GM12878 (cell line): ENCODE measurements around the gene CMTM2. TPM values are rescaled to one million over a fixed set of nuclear protein-coding genes. Genes with fewer than 3 reads are reported as not detected.

Source experiments
- E2F4 ChIP-seq: IDR thresholded peaks from 2 replicates; pipeline ENCODE4 v1.6.1; 2012; ENCODE audit warnings: low read depth, low read length, improper control_type of control experiment
- EP300 ChIP-seq, 2 experiments: fragments of 150-350 bp in 1 of 2; IDR thresholded peaks; 2 replicates each; pipeline ENCODE4 v1.6.1; 2011 to 2012; ENCODE audit warnings: low read depth in 2 of 2, low read length in 2 of 2, borderline replicate concordance in 1 of 2, improper control_type of control experiment in 1 of 2, inconsistent platforms in 1 of 2; ENCODE audit not compliant: control insufficient read depth in 1 of 2
- GABPA ChIP-seq: IDR thresholded peaks from 2 replicates; pipeline ENCODE4 v1.6.1; 2014; ENCODE audit warnings: antibody characterized with exemption, low read depth, mild to moderate bottlenecking, inconsistent platforms
- HDGF ChIP-seq: fragments of 450-650 bp; IDR thresholded peaks from 2 replicates; pipeline ENCODE4 v1.6.1; 2016; ENCODE audit warnings: antibody characterized with exemption
- NFIC ChIP-seq: IDR thresholded peaks from 2 replicates; pipeline ENCODE4 v1.6.1; 2012; ENCODE audit warnings: low read depth, mild to moderate bottlenecking, inconsistent platforms, low read length, moderate library complexity
- NFXL1 ChIP-seq: fragments of 450-650 bp; IDR thresholded peaks from 2 replicates; pipeline ENCODE4 v1.6.1; 2017; ENCODE audit warnings: antibody characterized with exemption, mild to moderate bottlenecking, borderline replicate concordance
- POLR2A ChIP-seq: IDR thresholded peaks from 2 replicates; pipeline ENCODE4 v1.6.1; 2011; ENCODE audit warnings: low read depth, mild to moderate bottlenecking, low read length
- SMARCA5 ChIP-seq: fragments of 450-650 bp; IDR thresholded peaks from 2 replicates; pipeline ENCODE4 v1.6.1; 2017; ENCODE audit warnings: mild to moderate bottlenecking
- SUZ12 ChIP-seq: fragments of 200-600 bp; sonication (generic); IDR thresholded peaks from one replicate; pipeline ENCODE4 v1.6.1; 2018; ENCODE audit warnings: antibody characterized with exemption, mild to moderate bottlenecking; ENCODE audit not compliant: unreplicated experiment
- ZBTB40 ChIP-seq: fragments of 450-650 bp; IDR thresholded peaks from 2 replicates; pipeline ENCODE4 v1.6.1; 2016; ENCODE audit warnings: mild to moderate bottlenecking, moderate library complexity, borderline replicate concordance
- ZNF622 ChIP-seq: fragments of 450-650 bp; IDR thresholded peaks from 2 replicates; pipeline ENCODE4 v1.6.1; 2017; ENCODE audit warnings: mild to moderate bottlenecking, inconsistent platforms
- ZNF687 ChIP-seq: fragments of 450-650 bp; IDR thresholded peaks from 2 replicates; pipeline ENCODE4 v1.6.1; 2017; ENCODE audit warnings: mild to moderate bottlenecking, moderate library complexity
- polyA plus RNA-seq, 11 experiments: library from polyadenylated mRNA; depleted of rRNA in 4 of 11; unstranded in 6 of 11; stranded (reverse) in 5 of 11; fragments of >200 nt; fragmentation: Nextera tagmentation in 4 of 11; fragmentation: Illumina TruSeq in 1 of 11; extraction: Ambion mirVana in 4 of 11; extraction: Trizol in 1 of 11; gene quantifications; 1 replicate in 1 of 11; 2 replicates in 10 of 11; pipeline versions ENCODE4 v1.2.1 to v1.2.3, GENCODE V29; 2011 to 2016; ENCODE audit warnings: inconsistent platforms in 2 of 11, missing spikeins in 2 of 11, low read depth in 1 of 11
- total RNA-seq, 4 experiments: library from RNA; depleted of rRNA in 3 of 4; stranded (reverse); fragments of >200 nt in 3 of 4; fragmentation: Illumina TruSeq in 1 of 4; extraction: Trizol in 1 of 4; gene quantifications; 2 replicates each; pipeline versions ENCODE4 v1.2.1 to v1.2.3, GENCODE V29; 2013 to 2021

Gene CMTM2
- total and polyA plus RNA-seq, 10 of the 15 experiments (the other 5 are each of a cell fraction or from before 2014, with no cell fraction given), result 0.26 to 0.34 TPM; not detected in 8

- TF ChIP-seq ZBTB40, result peak; percentile 56; the same call in 1 of the 2 replicates
- peak; percentile 31; the same call in 1 of the 2 replicates for TF ChIP-seq NFIC
- no peak for TF ChIP-seq E2F4
- no peak for TF ChIP-seq NFXL1
- TF ChIP-seq HDGF, result peak; percentile 43; the same call in 1 of the 2 replicates
- 0 out of 2 replicates have a peak, but pooled peaks have one; percentile 67 for TF ChIP-seq GABPA
- TF ChIP-seq EP300 (IDR thresholded peaks at IDR 0.05; ENCODE audit: borderline replicate concordance in 1 of 2, control insufficient read depth in 1 of 2, low read depth in 2 of 2, low read length in 2 of 2), result no peak
- peak; percentile 80 for TF ChIP-seq POLR2A
- no peak for TF ChIP-seq SUZ12
- peak; percentile 71 for TF ChIP-seq ZNF687
- TF ChIP-seq SMARCA5, result 0 out of 2 replicates have a peak, but pooled peaks have one; percentile 67
- no peak for TF ChIP-seq ZNF622
These were observed 29.8 kb upstream of the CMTM2 start, which contains the start of gene TK2 (continued) for GRCh38 chr16:66549284-66550131.
